HEK293 (cell line): ENCODE measurements around the gene PGAM5.

Experiments used
- CTCF ChIP-seq: fragments of 450-650 bp; formaldehyde crosslinking; IDR thresholded peaks from 2 replicates; pipeline ENCODE4 v1.5.1; 2016; ENCODE audit warnings: missing biosample characterization, missing genetic modification characterization
- ZFHX2 ChIP-seq: fragments of 450-650 bp; formaldehyde crosslinking; conservative IDR thresholded peaks from 2 replicates; pipeline ENCODE4 v1.5.1; 2016; ENCODE audit warnings: missing biosample characterization, missing genetic modification characterization

DNA sequence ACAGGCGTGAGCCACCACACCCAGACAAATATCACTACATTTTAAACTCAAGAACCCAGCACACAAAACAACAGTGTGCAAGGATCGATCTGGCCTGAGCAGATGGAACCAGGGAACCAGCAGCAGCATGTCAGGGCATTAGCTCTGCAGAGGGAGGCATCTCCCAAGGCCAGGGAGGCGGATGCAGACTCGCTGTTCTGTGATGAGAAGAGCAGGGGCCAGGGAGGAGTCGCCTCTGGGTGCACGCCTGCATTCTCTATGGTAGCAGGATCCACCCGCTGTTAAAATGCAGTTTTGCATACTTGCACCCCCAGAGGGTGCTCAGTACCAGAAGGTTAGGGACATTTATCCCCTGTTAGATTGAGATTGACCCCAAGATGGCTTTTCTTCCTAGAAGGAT is 17.9 kb downstream of the PGAM5 start:
- TF ChIP-seq ZFHX2 (tag by site-specific recombination), result no peak
- no peak for TF ChIP-seq CTCF (tag by site-specific recombination)
